ENCODE results near the gene TMEM121B.
"Not testable (repeated sequence)": the region's sequence is repeated elsewhere in the genome, so short reads cannot be mapped to it uniquely, and the experiment has no call there.

TMEM121B gene

DNA sequence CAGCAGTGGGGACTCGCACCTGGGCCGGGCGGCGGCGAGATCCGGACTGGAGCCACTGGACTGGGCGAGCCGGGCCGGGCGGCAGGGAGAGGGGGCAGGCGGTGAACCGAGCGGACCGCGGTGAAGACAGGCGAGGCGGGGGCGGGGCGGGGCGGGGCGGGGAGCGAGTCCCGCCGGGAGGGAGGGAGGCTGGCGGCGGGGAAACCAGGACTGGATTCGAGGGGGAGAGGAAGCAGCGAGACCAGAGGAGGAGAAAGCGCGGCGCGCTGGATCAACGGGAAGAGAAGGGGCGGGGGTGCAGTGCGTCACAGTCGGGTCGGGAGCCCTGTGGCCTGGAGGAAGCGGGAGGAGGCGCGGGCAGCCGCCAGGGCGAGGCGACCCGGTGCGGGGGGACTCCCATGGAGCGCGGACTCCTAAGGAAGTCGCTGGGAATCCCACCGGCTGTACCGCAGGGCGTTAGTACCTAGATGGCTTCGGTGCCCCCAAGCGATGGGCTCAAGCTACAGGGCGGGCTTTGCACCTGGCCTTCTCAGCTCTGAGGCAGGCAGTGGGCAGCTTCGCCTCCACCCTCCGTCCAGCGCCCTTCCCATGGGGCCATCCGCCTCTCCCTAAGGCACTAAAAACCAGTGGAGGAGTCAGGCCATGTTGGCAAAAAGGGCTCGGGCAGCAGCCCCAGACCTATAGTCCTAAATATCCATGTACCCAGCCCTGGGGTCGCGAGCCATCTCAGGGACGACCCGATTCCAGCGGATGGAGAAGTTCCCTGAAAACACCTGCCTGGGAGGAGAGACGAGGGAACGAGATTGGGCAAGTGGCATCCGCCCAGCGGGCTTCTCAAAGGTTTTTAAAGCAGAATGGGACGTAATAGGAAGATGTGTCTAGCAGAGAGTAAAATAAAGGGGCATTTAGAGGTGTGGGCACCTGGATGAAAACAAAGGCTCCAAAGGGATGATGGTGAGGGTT lies at the start of gene TMEM121B:
Gene TMEM121B (minus strand): TSS at position 128 of the 963 bp plus-strand sequence. CDS start 233 bp downstream, outside the sequence.
- DNase-seq (ENCODE audit: low read depth in 2 of 2): no peak

DNA sequence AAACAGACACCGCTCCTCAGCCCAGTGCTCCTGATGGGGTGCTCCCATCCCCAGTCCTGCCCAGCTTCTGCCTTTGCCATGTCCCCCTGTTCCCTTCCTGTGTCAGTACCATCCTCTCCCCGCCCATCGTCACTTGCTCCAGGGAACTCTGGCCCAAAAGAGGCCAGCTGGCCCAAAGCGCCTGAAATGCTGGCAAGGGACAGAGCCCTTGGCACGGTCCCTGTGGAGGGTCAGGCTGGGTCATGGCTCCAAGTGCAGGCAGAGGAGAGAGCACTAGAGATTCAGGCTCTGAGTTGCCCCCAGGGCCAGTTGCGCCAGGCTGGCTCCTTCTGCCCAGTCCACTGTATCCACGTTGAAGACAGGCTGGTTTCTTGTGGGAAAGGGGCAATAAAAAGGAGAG lies 46.3 kb upstream of the TMEM121B start:
- no peak for DNase-seq (ENCODE audit: low read depth in 2 of 2)

DNA sequence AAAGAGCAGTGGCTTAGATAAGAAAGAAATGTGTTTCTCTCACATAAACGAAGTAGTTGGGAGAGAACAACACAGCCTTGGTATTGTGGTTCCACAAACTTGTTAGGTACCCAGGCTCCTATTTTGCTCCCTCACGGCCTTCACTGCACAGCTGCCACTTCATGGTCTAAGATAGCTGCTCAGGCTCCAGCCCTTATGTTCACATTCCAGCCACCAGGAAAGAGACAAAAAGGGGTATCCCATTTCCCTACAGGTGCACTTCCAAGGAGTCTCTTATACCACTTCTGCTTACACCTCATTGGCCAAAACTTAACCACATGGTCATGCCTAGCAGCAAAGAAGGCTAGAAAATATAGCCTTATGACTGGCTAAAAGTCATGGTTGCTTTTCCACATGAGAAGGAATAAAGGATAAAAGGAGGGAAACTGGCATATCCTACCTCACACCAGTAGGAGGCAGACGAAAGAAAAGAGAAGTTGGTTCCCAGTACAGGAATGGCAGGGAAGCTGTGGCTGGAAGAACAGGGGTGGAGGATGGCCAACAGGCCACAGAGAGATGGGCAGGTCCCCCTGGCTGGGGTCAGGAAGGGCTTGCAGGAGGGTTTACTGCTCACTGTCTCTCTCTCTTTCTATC lies 43.3 kb upstream of the TMEM121B start:
- no peak for DNase-seq (ENCODE audit: low read depth in 2 of 2)

- DNase-seq (ENCODE audit: low read depth in 2 of 2): no peak
Measured at GRCh38 chr22:17162731-17163130, 41.6 kb upstream of the TMEM121B start.

GRCh38 chr22:17161991-17162390 lies 40.8 kb upstream of the TMEM121B start:
- no peak for DNase-seq (ENCODE audit: low read depth in 2 of 2)

DNA sequence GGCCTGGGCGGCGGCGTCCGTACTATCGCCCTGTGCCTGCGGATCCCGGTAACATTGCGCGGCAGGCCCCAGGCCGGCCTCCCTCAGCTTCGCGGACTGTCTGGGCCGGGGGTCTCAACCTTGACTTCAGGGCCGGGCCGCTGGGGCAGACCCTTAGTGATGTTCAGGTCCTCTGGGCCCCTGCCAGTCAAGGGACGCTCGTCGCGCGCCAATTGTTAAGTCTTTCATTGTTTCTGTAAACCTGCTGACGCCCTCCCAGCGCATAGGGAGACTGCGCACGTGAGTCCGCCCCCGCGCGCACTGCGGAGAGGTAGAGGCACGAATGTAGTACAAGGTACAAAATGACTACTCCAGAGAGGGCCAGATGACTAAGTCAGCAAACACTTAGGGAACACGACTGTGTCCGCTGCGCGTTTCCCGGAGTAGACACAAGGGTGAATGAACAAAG lies 38.4 kb upstream of the TMEM121B start:
- no peak for DNase-seq (ENCODE audit: low read depth in 2 of 2)

DNA sequence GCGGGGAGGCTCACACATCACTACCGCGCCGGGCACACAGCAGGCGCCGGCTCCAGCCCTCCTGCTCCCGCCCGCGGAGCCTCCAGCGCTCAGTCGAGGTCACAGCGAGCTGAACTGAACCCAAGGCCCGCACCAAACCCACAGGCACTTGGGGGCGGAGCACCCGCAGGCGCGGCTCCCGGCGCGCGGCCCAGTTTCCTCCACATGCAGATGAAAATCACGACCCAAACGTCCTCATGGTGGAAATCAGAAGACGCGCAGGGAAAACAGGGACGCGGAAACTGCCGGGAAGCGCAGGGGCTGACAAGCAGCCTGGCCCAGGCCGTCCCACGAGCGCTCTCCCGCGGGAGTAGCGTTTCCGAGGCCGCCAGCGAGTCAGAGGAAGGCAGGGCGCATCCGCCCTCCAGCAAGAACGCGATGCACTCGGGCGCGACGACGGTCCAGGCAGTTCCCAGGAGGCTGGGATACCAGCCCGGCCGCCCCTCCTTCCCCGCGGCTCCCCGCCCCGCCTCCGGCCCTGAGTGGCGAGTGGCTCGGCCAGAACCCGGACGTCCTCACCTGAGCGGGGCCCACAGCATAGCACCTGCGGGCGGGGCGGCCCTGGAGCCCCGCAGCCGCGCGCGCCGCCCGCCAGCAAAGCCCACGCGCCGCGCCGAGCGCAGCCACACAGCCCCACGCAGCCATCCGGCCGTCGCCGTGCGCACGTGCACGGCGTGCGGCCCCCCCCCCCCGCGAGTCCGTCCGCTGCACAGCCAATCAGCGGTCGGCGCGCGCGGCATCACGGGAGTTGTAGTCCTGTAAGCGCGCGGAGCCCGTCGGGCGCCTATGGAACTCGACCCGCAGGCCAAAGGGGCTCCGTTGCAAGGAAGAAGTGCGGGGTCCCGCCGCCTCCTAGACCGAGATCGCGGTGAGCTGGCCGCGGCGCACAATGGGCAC lies 37.7 kb upstream of the TMEM121B start, which contains the start of gene HDHD5:
Gene HDHD5 (minus strand): TSS at position 710 of the 936 bp plus-strand sequence. CDS start 26 bp downstream, at position 684.
- DNase-seq (ENCODE audit: low read depth in 2 of 2): peak; percentile 79 to 81

- DNase-seq (ENCODE audit: low read depth in 2 of 2): no peak
Measured at GRCh38 chr22:17158176-17158567, 37.0 kb upstream of the TMEM121B start.

- no peak for DNase-seq (ENCODE audit: low read depth in 2 of 2)
Measured at GRCh38 chr22:17157714-17158113, 36.6 kb upstream of the TMEM121B start.

- no peak for DNase-seq (ENCODE audit: low read depth in 2 of 2)
Measured at GRCh38 chr22:17155941-17156340, 34.8 kb upstream of the TMEM121B start.

DNA sequence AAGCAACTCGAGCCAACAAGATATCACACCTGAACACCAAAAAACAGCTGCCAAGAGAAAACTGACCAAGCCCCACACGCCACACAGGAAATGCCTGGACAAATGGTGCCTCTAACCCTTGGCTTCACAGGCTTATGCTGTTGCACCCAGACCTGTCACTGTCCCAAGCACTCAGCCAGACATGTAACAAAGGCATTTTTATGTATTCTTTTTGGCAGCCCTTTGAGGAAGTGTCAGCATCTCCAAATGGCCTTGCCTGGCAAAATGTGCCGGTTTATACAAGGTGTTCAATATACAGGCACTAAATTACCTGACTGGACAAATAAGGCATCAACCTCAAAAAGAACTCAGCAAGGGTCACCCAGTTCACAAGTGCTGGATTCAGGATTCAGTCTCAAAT lies 31.8 kb upstream of the TMEM121B start:
- DNase-seq (ENCODE audit: low read depth in 2 of 2): no peak

DNA sequence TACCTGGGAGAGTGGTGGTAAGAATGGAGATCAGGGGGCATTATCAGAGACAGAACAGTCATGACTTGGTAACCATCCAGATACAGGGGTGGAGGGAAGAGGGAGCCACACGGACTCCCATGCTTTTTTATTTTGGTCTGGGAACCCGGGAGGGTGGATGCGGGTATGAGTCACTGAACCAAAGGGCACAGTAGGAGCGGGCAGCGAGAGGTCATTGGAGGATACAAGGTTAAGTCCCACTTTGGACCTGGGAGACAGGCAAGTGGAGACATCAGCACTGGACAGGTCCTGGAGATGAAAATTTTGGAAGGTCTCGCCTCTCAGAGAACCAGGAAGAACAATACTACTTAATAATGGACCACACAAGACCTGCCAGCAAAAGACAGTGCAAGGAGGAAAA lies 31.2 kb upstream of the TMEM121B start:
- no peak for DNase-seq (ENCODE audit: low read depth in 2 of 2)

DNA sequence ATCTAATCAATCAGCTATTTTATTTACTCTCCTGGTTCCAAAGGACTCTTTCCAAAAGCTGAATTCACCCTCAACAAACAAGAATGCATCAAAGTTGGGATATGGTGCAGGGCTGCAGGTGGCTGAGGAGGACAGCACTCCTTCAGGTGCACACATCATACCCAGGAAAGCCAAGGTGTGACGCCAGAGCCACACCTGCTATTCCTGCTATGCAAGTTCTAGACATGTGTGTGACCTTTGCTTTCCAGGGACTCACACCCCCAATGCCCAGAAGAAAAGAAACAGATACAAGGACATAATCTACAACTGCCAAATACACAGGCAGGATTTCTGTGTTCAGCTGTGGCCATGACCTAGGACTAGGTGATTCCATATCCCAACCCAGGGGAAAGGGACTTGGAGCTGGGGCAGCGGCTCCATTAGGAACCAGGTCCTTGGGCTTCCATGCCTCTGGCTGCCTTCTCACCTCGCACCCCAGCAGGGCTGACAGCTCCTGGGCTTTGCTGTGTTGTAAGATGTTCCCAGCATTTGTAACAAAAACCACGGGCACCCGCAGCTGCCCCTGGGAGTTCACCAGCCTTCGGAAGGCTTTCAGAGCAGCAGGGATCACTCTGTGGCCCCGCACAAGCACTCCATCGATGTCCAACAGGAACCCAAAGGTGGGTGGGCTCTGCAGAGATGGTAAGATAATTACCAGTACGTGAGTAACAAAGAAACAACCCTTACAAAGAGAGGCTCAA lies 28.1 kb upstream of the TMEM121B start:
- DNase-seq (ENCODE audit: low read depth in 2 of 2): no peak

DNA sequence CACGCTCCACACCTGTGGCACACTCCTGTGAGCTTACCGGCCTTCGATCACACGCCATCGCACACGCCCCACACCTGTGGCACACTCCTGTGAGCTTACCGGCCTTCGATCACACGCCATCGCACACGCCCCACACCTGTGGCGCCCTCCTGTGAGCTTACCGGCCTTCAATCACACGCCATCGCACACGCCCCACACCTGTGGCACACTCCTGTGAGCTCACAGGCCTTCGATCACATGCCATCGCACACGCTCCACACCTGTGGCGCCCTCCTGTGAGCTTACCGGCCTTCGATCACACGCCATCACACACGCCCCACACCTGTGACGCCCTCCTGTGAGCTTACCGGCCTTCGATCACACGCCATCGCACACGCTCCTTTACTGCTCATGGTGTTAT lies 26.3 kb upstream of the TMEM121B start:
- not testable (repeated sequence) for DNase-seq (ENCODE audit: low read depth in 2 of 2)

- no peak for DNase-seq (ENCODE audit: low read depth in 2 of 2)
Measured at GRCh38 chr22:17145021-17145680, 24.0 kb upstream of the TMEM121B start.

DNA sequence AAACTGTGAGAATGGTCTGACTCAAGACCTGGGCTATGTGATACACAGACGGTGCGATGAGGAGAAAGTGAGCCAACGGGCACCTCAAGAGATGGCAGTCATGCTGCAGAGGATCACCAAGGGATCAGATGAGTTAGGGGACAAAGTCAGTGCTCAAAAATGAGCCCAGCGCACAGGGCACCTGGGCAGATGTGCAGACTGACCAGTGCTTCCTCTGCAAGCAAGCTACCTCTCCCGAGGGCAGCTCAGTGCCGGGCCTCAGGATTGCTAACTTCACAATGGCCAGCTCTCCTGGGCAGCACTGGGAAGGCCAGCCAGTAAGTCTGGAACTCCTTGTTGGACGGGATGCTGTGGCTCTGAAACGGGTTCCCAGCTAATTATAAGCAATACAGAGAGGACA lies 22.7 kb upstream of the TMEM121B start:
- no peak for DNase-seq (ENCODE audit: low read depth in 2 of 2)

DNA sequence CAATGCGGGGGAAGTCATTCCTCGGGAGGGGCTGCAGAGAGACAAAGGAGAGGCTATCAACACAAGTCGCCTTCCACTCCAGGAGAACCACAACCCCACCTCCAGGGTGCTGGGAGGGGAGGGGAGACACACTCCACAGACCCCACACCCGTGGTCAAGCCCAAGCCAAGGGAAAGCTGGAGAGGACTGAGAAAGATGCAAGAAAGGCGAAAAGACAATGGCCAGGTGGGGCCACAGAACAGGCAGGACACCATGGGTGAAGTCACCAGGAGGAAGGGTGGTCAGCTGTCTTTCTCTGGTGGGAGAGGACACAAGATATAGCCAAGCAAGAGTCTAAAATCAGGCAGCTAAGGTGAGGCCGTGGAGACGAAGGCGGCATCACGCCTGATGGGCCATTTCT lies 21.9 kb upstream of the TMEM121B start:
- no peak for DNase-seq (ENCODE audit: low read depth in 2 of 2)

- DNase-seq (ENCODE audit: low read depth in 2 of 2): no peak
Measured at GRCh38 chr22:17140826-17141766, 19.9 kb upstream of the TMEM121B start.

GRCh38 chr22:17140022-17140421 lies 18.9 kb upstream of the TMEM121B start:
- DNase-seq (ENCODE audit: low read depth in 2 of 2): no peak
